Activated naive CD8-positive, alpha-beta T cell treated with anti-CD3 and anti-CD28 coated beads, Interleukin-2, amount 50 U/mL, for 24 hours (primary cell): ENCODE data around the gene NOTO.
"Not testable (repeated sequence)": the region's sequence is repeated elsewhere in the genome, so short reads cannot be mapped to it uniquely, and the experiment has no call there.

ENCODE experiments used
- ATAC-seq: fragments of 150-1000 bp; cut with Tn5 transposase; one replicate; pipeline ENCODE4 v1.10.0; 2021
- DNase-seq: peaks from one replicate; pipeline ENCODE4 v3.0.0; 2021
- H3K27ac Mint-ChIP-seq: one replicate; pipeline ENCODE4 v1.8.0; 2021; ENCODE audit warnings: mild to moderate bottlenecking, mixed read lengths
- H3K27me3 Mint-ChIP-seq: one replicate; pipeline ENCODE4 v1.8.0; 2021; ENCODE audit warnings: mixed read lengths
- H3K36me3 Mint-ChIP-seq: one replicate; pipeline ENCODE4 v1.8.0; 2021; ENCODE audit warnings: low read depth, mixed read lengths
- H3K4me1 Mint-ChIP-seq: one replicate; pipeline ENCODE4 v1.8.0; 2021; ENCODE audit warnings: mixed read lengths
- H3K4me3 Mint-ChIP-seq: one replicate; pipeline ENCODE4 v1.8.0; 2021; ENCODE audit warnings: mild to moderate bottlenecking, moderate library complexity, mixed read lengths
- H3K9me3 Mint-ChIP-seq: one replicate; pipeline ENCODE4 v1.8.0; 2021; ENCODE audit warnings: mixed read lengths

Gene NOTO

GRCh38 chr2:73202156-73203054 is at the start of gene NOTO:
Gene NOTO (plus strand): TSS chr2:73202574. CDS start chr2:73202667, 93 bp downstream.
- no peaks in the 10 kb centered on the region for H3K36me3 Mint-ChIP-seq
- H3K4me3 Mint-ChIP-seq = no peak within 1 kb of the TSS
- H3K27me3 Mint-ChIP-seq = peaks cover 57% of the 10 kb centered on the region
- DNase-seq (no peak), ATAC-seq (peak; percentile 37)
- no peaks in the 10 kb centered on the region for H3K9me3 Mint-ChIP-seq
- peaks cover 5% of the 10 kb centered on the region for H3K4me1 Mint-ChIP-seq
- no peak within 1 kb of the TSS for H3K27ac Mint-ChIP-seq

- Mint-ChIP-seq H3K27me3 (peaks cover 51% of the 10 kb centered on the region), H3K4me3 (no peak overlapping the region), H3K4me1 (no peaks in the 10 kb centered on the region), H3K27ac (no peak overlapping the region), H3K36me3 (no peaks in the 10 kb centered on the region), H3K9me3 (no peaks in the 10 kb centered on the region)
- DNase-seq (peak; percentile 62), ATAC-seq (peak; percentile 77)
Observed at GRCh38 chr2:73156539-73157124, 45.7 kb upstream of the NOTO start.

GRCh38 chr2:73162856-73163391 is 39.5 kb upstream of the NOTO start:
- Mint-ChIP-seq H3K4me3 (no peak overlapping the region), H3K36me3 (no peaks in the 10 kb centered on the region), H3K27me3 (peaks cover 16% of the 10 kb centered on the region), H3K4me1 (no peaks in the 10 kb centered on the region), H3K27ac (no peak overlapping the region), H3K9me3 (no peaks in the 10 kb centered on the region)
- no peak for DNase-seq
- no peak for ATAC-seq

- peaks cover 11% of the 10 kb centered on the region for H3K27me3 Mint-ChIP-seq
- H3K27ac Mint-ChIP-seq = no peak overlapping the region
- H3K9me3 Mint-ChIP-seq = no peaks in the 10 kb centered on the region
- ATAC-seq (peak; percentile 83), DNase-seq (peak; percentile 69)
- no peaks in the 10 kb centered on the region for H3K4me1 Mint-ChIP-seq
- no peaks in the 10 kb centered on the region for H3K36me3 Mint-ChIP-seq
- no peak overlapping the region for H3K4me3 Mint-ChIP-seq
Observed at GRCh38 chr2:73163483-73164367, 38.6 kb upstream of the NOTO start.

GRCh38 chr2:73165978-73166377 is 36.4 kb upstream of the NOTO start:
- ATAC-seq, H3K4me3 Mint-ChIP-seq, H3K27ac Mint-ChIP-seq, H3K9me3 Mint-ChIP-seq, H3K36me3 Mint-ChIP-seq, H3K4me1 Mint-ChIP-seq, H3K27me3 Mint-ChIP-seq, DNase-seq: not testable (repeated sequence)

- not testable (repeated sequence) for H3K4me1 Mint-ChIP-seq, H3K36me3 Mint-ChIP-seq, H3K27ac Mint-ChIP-seq, DNase-seq, H3K27me3 Mint-ChIP-seq, H3K9me3 Mint-ChIP-seq, H3K4me3 Mint-ChIP-seq, ATAC-seq
Observed at GRCh38 chr2:73166813-73167212, 35.6 kb upstream of the NOTO start.

GRCh38 chr2:73168348-73168747 is 34.0 kb upstream of the NOTO start:
- H3K9me3 Mint-ChIP-seq, H3K4me3 Mint-ChIP-seq, H3K36me3 Mint-ChIP-seq, ATAC-seq, H3K27me3 Mint-ChIP-seq, DNase-seq, H3K4me1 Mint-ChIP-seq, H3K27ac Mint-ChIP-seq: not testable (repeated sequence)

- H3K36me3 Mint-ChIP-seq, H3K4me3 Mint-ChIP-seq, DNase-seq, H3K27ac Mint-ChIP-seq, H3K9me3 Mint-ChIP-seq, ATAC-seq: not testable (repeated sequence)
- peaks cover 19% of the 10 kb centered on the region for H3K27me3 Mint-ChIP-seq
- peaks cover 10% of the 10 kb centered on the region for H3K4me1 Mint-ChIP-seq
Observed at GRCh38 chr2:73170341-73170740, 32.0 kb upstream of the NOTO start.

- no peaks in the 10 kb centered on the region for H3K36me3 Mint-ChIP-seq
- H3K9me3 Mint-ChIP-seq = no peaks in the 10 kb centered on the region
- no peak overlapping the region for H3K4me3 Mint-ChIP-seq
- ATAC-seq = peak; percentile 30
- DNase-seq = peak; percentile 38
- H3K27me3 Mint-ChIP-seq = peaks cover 26% of the 10 kb centered on the region
- H3K27ac Mint-ChIP-seq = no peak overlapping the region
- peaks cover 24% of the 10 kb centered on the region for H3K4me1 Mint-ChIP-seq
Observed at GRCh38 chr2:73172963-73173362, 29.4 kb upstream of the NOTO start.

- Mint-ChIP-seq H3K4me3 (no peak overlapping the region), H3K36me3 (no peaks in the 10 kb centered on the region), H3K27me3 (peaks cover 31% of the 10 kb centered on the region), H3K4me1 (peaks cover 24% of the 10 kb centered on the region), H3K27ac (no peak overlapping the region), H3K9me3 (no peaks in the 10 kb centered on the region)
- DNase-seq (no peak), ATAC-seq (no peak)
Observed at GRCh38 chr2:73173781-73174180, 28.6 kb upstream of the NOTO start.

- H3K9me3 Mint-ChIP-seq = no peaks in the 10 kb centered on the region
- DNase-seq = no peak
- no peak for ATAC-seq
- no peaks in the 10 kb centered on the region for H3K36me3 Mint-ChIP-seq
- H3K4me1 Mint-ChIP-seq = peaks cover 24% of the 10 kb centered on the region
- H3K27me3 Mint-ChIP-seq = peaks cover 31% of the 10 kb centered on the region
- H3K4me3 Mint-ChIP-seq = no peak overlapping the region
- H3K27ac Mint-ChIP-seq = no peak overlapping the region
Observed at GRCh38 chr2:73174244-73174643, 28.1 kb upstream of the NOTO start.

- no peak overlapping the region for H3K4me3 Mint-ChIP-seq
- H3K36me3 Mint-ChIP-seq = no peaks in the 10 kb centered on the region
- ATAC-seq (no peak), DNase-seq (no peak)
- peaks cover 24% of the 10 kb centered on the region for H3K4me1 Mint-ChIP-seq
- H3K27me3 Mint-ChIP-seq = peaks cover 36% of the 10 kb centered on the region
- no peaks in the 10 kb centered on the region for H3K9me3 Mint-ChIP-seq
- H3K27ac Mint-ChIP-seq = no peak overlapping the region
Observed at GRCh38 chr2:73174941-73175662, 27.3 kb upstream of the NOTO start.

- ATAC-seq (peak; percentile 18), DNase-seq (peak; percentile 76)
- Mint-ChIP-seq H3K36me3 (no peaks in the 10 kb centered on the region), H3K4me3 (no peak overlapping the region), H3K9me3 (no peaks in the 10 kb centered on the region), H3K4me1 (peaks cover 24% of the 10 kb centered on the region), H3K27me3 (peaks cover 39% of the 10 kb centered on the region), H3K27ac (no peak overlapping the region)
Observed at GRCh38 chr2:73175663-73176204, 26.6 kb upstream of the NOTO start.
